KMS-11 (cell line): ENCODE data around the gene EFCAB6.

Experiments used
- H2AFZ ChIP-seq: fragments of 200-600 bp; sonication (generic); 2 replicates; pipeline ENCODE4 v1.6.1; 2016; ENCODE audit warnings: antibody characterized with exemption, mixed run types, low read depth
- H3K27ac ChIP-seq: fragments of 200-600 bp; sonication (generic); 2 replicates; pipeline ENCODE4 v1.6.1; 2016; ENCODE audit warnings: mild to moderate bottlenecking, mixed run types
- H3K27me3 ChIP-seq: fragments of 200-600 bp; sonication (generic); 2 replicates; pipeline ENCODE4 v1.6.1; 2017; ENCODE audit warnings: mild to moderate bottlenecking, low read depth, mixed run types, moderate library complexity; ENCODE audit not compliant: insufficient read depth
- H3K36me3 ChIP-seq: fragments of 200-600 bp; sonication (generic); 2 replicates; pipeline ENCODE4 v1.6.1; 2017; ENCODE audit warnings: mild to moderate bottlenecking, mixed run types; ENCODE audit not compliant: insufficient read depth
- H3K4me1 ChIP-seq: fragments of 200-600 bp; sonication (generic); 2 replicates; pipeline ENCODE4 v1.6.1; 2016; ENCODE audit warnings: mild to moderate bottlenecking, low read depth, mixed run types; ENCODE audit not compliant: poor library complexity, severe bottlenecking
- H3K4me2 ChIP-seq: fragments of 200-600 bp; sonication (generic); 2 replicates; pipeline ENCODE4 v1.7.0; 2016; ENCODE audit warnings: mild to moderate bottlenecking, mixed run types
- H3K4me3 ChIP-seq: fragments of 200-600 bp; sonication (generic); IDR thresholded peaks from 2 replicates; pipeline ENCODE4 v1.6.1; 2017; ENCODE audit warnings: low read depth, low read length, mixed read lengths; ENCODE audit not compliant: insufficient read depth
- H3K79me2 ChIP-seq: fragments of 200-600 bp; sonication (generic); 2 replicates; pipeline ENCODE4 v1.6.1; 2016; ENCODE audit warnings: low read depth, mixed run types; ENCODE audit not compliant: insufficient read depth
- H3K9ac ChIP-seq: fragments of 200-600 bp; sonication (generic); 2 replicates; pipeline ENCODE4 v1.6.1; 2016; ENCODE audit warnings: mild to moderate bottlenecking, mixed run types
- H4K20me1 ChIP-seq: fragments of 200-600 bp; sonication (generic); 2 replicates; pipeline ENCODE4 v1.6.1; 2016; ENCODE audit warnings: mild to moderate bottlenecking, mixed run types; ENCODE audit not compliant: insufficient read depth
- TF ChIP-seq, protein P1 (sequence below): fragments of 200-600 bp; sonication (generic); conservative IDR thresholded peaks from 2 replicates; pipeline ENCODE4 v1.6.1; 2017; ENCODE audit warnings: low read depth, mild to moderate bottlenecking, antibody characterized with exemption, low read length, moderate library complexity, mixed read lengths

Gene EFCAB6

DNA sequence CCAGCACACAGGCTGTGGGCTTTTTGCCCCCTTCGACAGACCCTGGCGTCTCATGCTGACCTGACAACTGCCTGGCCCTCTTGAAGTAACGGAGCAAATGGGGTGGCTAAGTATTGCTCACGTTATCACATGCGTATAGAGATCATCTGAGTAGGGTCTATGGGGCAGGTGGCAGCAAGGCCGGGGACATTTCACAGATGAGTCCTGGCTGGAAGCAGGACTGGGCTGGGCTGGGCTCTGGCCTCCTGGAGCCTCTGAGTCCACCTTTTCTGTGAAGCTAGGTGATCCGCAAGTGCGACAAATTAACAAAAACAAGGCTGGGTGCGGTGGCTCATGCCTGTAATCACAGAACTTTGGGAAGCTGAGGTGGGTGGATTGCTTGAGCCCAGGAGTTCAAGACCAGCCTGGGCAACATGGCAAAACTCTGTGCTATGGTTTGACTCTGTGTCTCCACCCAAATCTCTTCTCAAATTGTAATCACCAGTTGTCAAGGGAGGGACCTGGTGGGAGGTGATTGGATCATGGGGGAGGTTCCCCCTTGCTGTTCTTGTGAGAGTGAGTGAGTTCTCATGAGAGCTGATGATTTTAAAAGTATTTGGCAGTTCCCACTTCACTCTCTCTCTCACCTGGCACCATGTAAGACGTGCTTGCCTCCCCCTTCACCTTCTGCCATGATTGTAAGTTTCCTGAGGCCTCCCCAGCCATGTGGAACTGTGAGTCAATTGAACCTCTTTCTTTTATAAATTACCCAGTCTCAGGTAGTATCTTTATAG, 278.3 kb downstream of the EFCAB6 start:
- H3K36me3 ChIP-seq, result no peaks in the 10 kb centered on the region
- no peaks in the 10 kb centered on the region for H3K79me2 ChIP-seq
- no peak overlapping the region for H3K27ac ChIP-seq
- no peaks in the 10 kb centered on the region for H4K20me1 ChIP-seq
- H3K4me1 ChIP-seq, result no peaks in the 10 kb centered on the region
- H3K27me3 ChIP-seq, result peaks cover 15% of the 10 kb centered on the region; the same call in 1 of the 2 replicates
- no peak overlapping the region for H3K4me3 ChIP-seq
- no peak overlapping the region for H2AFZ ChIP-seq
- no peak overlapping the region for H3K9ac ChIP-seq
- TF ChIP-seq, protein P1, sequence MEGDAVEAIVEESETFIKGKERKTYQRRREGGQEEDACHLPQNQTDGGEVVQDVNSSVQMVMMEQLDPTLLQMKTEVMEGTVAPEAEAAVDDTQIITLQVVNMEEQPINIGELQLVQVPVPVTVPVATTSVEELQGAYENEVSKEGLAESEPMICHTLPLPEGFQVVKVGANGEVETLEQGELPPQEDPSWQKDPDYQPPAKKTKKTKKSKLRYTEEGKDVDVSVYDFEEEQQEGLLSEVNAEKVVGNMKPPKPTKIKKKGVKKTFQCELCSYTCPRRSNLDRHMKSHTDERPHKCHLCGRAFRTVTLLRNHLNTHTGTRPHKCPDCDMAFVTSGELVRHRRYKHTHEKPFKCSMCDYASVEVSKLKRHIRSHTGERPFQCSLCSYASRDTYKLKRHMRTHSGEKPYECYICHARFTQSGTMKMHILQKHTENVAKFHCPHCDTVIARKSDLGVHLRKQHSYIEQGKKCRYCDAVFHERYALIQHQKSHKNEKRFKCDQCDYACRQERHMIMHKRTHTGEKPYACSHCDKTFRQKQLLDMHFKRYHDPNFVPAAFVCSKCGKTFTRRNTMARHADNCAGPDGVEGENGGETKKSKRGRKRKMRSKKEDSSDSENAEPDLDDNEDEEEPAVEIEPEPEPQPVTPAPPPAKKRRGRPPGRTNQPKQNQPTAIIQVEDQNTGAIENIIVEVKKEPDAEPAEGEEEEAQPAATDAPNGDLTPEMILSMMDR, result no peak
- H3K4me2 ChIP-seq, result no peak overlapping the region

DNA sequence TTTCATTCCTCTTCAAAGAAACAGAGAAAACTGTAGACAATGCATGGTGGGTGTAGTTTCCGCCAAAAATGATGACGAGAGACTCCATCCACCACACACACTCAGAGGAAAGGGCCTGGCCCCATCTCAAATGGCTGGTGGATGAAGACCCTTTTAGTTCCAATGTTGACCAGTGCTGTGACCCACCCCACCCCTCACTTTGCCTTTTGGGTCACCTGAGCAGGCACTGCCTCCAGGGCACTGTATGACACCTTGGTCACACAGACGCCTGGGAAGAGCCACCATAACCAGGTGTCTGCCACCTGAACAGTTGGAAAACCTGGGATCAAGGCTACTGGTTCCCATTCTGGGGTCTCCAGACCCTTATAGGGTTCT, 279.0 kb downstream of the EFCAB6 start:
- Histone ChIP-seq H3K4me1 (no peaks in the 10 kb centered on the region), H3K27me3 (peaks cover 15% of the 10 kb centered on the region; the same call in 1 of the 2 replicates), H3K79me2 (no peaks in the 10 kb centered on the region), H3K4me2 (no peak overlapping the region), H2AFZ (no peak overlapping the region), H3K27ac (no peak overlapping the region), H3K9ac (no peak overlapping the region), H3K4me3 (no peak overlapping the region), H3K36me3 (no peaks in the 10 kb centered on the region), H4K20me1 (no peaks in the 10 kb centered on the region)
- TF ChIP-seq, protein P1, result no peak

DNA sequence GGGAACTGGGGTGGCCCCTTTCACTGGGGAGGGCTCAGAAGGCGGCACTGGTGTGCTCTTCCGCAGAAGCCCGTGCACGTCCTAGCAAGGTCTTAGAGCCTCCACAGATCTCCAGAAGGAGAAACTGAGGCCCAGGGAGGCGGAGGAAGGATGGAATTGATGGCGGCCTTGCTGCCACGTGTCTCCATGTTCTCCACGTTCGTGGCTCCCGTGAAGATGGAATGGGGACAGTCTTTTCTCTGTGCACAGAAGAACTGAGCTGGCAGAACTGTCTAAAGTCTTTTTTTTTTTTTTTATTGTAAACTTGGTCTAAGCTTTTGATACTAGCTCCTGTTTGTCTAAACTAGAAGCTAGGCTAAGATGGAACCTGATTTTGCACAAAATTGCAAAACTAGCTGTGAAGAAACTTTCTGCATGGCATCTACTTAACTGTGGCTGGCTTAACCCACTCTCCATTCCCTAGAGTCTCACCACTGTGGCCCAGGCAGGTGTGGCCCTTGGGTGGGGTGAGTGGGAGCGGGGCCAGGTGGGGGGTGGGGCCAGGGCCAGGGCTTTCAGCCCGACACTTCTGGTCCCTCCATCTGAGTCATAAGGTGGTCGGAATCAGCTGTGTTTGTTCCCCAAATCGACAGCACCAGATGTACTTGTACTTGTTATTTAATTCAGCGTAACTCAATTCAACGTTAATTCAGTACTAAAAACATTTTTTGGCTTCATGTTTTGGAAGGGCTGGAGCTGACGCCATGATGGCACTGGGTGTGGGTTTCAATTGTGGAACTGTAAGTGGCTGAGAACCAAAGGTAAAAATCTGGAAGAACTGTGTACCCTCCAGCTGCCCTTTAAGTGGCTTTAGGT, 279.6 kb downstream of the EFCAB6 start:
- Histone ChIP-seq H3K27me3 (peaks cover 15% of the 10 kb centered on the region; the same call in 1 of the 2 replicates), H3K79me2 (no peaks in the 10 kb centered on the region), H3K4me3 (no peak overlapping the region), H4K20me1 (no peaks in the 10 kb centered on the region), H2AFZ (no peak overlapping the region), H3K9ac (no peak overlapping the region), H3K4me1 (no peaks in the 10 kb centered on the region), H3K27ac (no peak overlapping the region), H3K4me2 (no peak overlapping the region), H3K36me3 (no peaks in the 10 kb centered on the region)
- TF ChIP-seq, protein P1, result no peak

DNA sequence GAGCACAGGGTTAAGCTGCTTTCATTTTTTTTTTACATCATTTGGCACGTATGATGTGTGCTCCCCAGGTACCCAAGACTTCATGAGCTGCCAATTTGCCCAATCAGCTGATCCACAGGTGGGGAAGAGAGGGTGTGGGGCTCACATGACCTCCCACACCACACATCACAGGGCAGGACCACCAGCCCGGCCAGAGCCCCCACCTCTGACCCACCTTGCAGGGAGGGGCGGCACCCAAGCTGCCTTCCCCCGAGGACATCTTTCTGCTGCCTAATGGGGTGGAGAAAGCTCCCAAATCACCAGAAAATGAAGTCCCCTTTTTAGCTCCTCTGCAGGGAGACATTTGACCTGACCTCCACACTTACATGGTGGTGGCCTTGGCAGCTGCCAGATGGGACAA, 280.5 kb downstream of the EFCAB6 start:
- H3K27me3 ChIP-seq, result peaks cover 15% of the 10 kb centered on the region; the same call in 1 of the 2 replicates
- no peaks in the 10 kb centered on the region for H3K79me2 ChIP-seq
- H3K4me1 ChIP-seq, result no peaks in the 10 kb centered on the region
- no peaks in the 10 kb centered on the region for H4K20me1 ChIP-seq
- H3K27ac ChIP-seq, result no peak overlapping the region
- TF ChIP-seq, protein P1, result no peak
- no peak overlapping the region for H3K4me3 ChIP-seq
- H3K36me3 ChIP-seq, result no peaks in the 10 kb centered on the region
- H2AFZ ChIP-seq, result no peak overlapping the region
- no peak overlapping the region for H3K9ac ChIP-seq
- no peak overlapping the region for H3K4me2 ChIP-seq
